Esophagus squamous epithelium (tissue), 5 donors: ENCODE measurements around the gene EPS8. TPM values are rescaled to one million over a fixed set of nuclear protein-coding genes. Genes with fewer than 3 reads are reported as not detected.

Source experiments
- DNase-seq: peaks from one replicate; lab custom pipeline; 2025; lab: John Stamatoyannopoulos, UW
- H3K27ac ChIP-seq, 4 donors: fragments of 200-600 bp; sonication (generic); one replicate each; pipeline ENCODE4 v1.5.1; 2016 to 2019; ENCODE audit warnings: mild to moderate bottlenecking in 1 of 4
- H3K27me3 ChIP-seq, 4 donors: fragments of 200-600 bp; sonication (generic); 1 replicate in 3 of 4; 2 replicates in 1 of 4; pipeline versions ENCODE4 v1.5.1 to v1.6.0; 2017 to 2021; ENCODE audit warnings: antibody characterized with exemption in 1 of 4
- H3K36me3 ChIP-seq, 3 donors: fragments of 200-600 bp; sonication (generic); one replicate each; pipeline ENCODE4 v1.5.1; 2016 to 2019
- H3K4me1 ChIP-seq, 3 donors: fragments of 200-600 bp; sonication (generic); one replicate each; pipeline ENCODE4 v1.5.1; 2017 to 2019
- H3K4me3 ChIP-seq, 4 donors: fragments of 200-600 bp; sonication (generic); 1 replicate in 3 of 4; 2 replicates in 1 of 4; pipeline ENCODE4 v1.5.1; 2016 to 2019; ENCODE audit warnings: mild to moderate bottlenecking in 2 of 4, moderate library complexity in 1 of 4
- H3K9me3 ChIP-seq, 3 donors: fragments of 200-600 bp; sonication (generic); one replicate each; pipeline ENCODE4 v1.5.1; 2016 to 2019
- CTCF ChIP-seq, 6 experiments: fragments of 450-650 bp in 4 of 6; fragments of 200-600 bp in 2 of 6; sonication (generic) in 2 of 6; IDR thresholded peaks; one replicate each; pipeline ENCODE4 v1.5.1; 2016 to 2019; ENCODE audit warnings: antibody characterized with exemption in 6 of 6, mild to moderate bottlenecking in 4 of 6, moderate library complexity in 4 of 6
- POLR2A ChIP-seq, 4 donors: fragments of 450-650 bp; IDR thresholded peaks; one replicate each; pipeline ENCODE4 v1.6.1; 2017; ENCODE audit warnings: antibody characterized with exemption in 4 of 4, mild to moderate bottlenecking in 4 of 4, moderate library complexity in 3 of 4
- WGBS, 2 donors: methylation state at CpG; one replicate each; pipeline ENCODE4 v1.1.5; 2018; 5-methylcytosine and 5-hydroxymethylcytosine counted together
- intact Hi-C: fragments of 100-400 bp; cut with DNase I; formaldehyde crosslinking; loops from one replicate; pipeline ENCODE4 v1.15.0; 2022
- total RNA-seq, 4 donors: library from RNA; depleted of rRNA; stranded (reverse); fragments of >200 nt; gene quantifications; one replicate each; pipeline ENCODE4 v1.1.0, GENCODE V29; 2016
- donor health status: DM: yes; HTN: yes; CAD: no.

The EPS8 gene
- total RNA-seq, 4 donors from 2014 or later: 14.2 to 56.6 (median 17.7) TPM

- TF ChIP-seq CTCF (IDR thresholded peaks at IDR 0.05) (no peak), POLR2A (IDR thresholded peaks at IDR 0.05) (no peak)
- 88 to 91% methylated on average over 3 of the region's 3 CpGs for WGBS, 2 donors
- H3K27ac ChIP-seq: no peak overlapping the region
- H3K9me3 ChIP-seq: no peaks in the 10 kb centered on the region
- no peak overlapping the region for H3K4me3 ChIP-seq
- DNase-seq: no peak
- no peaks in the 10 kb centered on the region for H3K4me1 ChIP-seq
- intact Hi-C loops: no loop called here
- H3K27me3 ChIP-seq: no peaks in the 10 kb centered on the region
- no peaks in the 10 kb centered on the region for H3K36me3 ChIP-seq
These were observed 50.7 kb downstream of the EPS8 start for GRCh38 chr12:15738438-15739015.

GRCh38 chr12:15735837-15736615 lies 53.2 kb downstream of the EPS8 start:
- WGBS, 2 donors: 94 to 95% methylated on average over 5 of the region's 5 CpGs
- no peaks in the 10 kb centered on the region for H3K9me3 ChIP-seq
- peaks cover 0 to 14% (median 0%) of the 10 kb centered on the region in 3 donors for H3K4me1 ChIP-seq
- no peaks in the 10 kb centered on the region for H3K27me3 ChIP-seq
- no peak for TF ChIP-seq CTCF (IDR thresholded peaks at IDR 0.05)
- TF ChIP-seq POLR2A (IDR thresholded peaks at IDR 0.05): no peak
- no peaks in the 10 kb centered on the region for H3K36me3 ChIP-seq
- no peak for DNase-seq
- no peak overlapping the region for H3K27ac ChIP-seq
- no peak overlapping the region for H3K4me3 ChIP-seq
- intact Hi-C loops: no loop called here

- peaks cover 0 to 16% (median 0%) of the 10 kb centered on the region in 3 donors for H3K4me1 ChIP-seq
- no peak overlapping the region for H3K27ac ChIP-seq
- no peak for DNase-seq
- no peaks in the 10 kb centered on the region for H3K27me3 ChIP-seq
- intact Hi-C loops: no loop called here
- 65 to 68% methylated on average over 3 of the region's 3 CpGs for WGBS, 2 donors
- TF ChIP-seq CTCF (IDR thresholded peaks at IDR 0.05): no peak
- no peak for TF ChIP-seq POLR2A (IDR thresholded peaks at IDR 0.05)
- H3K4me3 ChIP-seq: no peak overlapping the region
- H3K9me3 ChIP-seq: no peaks in the 10 kb centered on the region
- H3K36me3 ChIP-seq: no peaks in the 10 kb centered on the region
These were observed 56.1 kb downstream of the EPS8 start for GRCh38 chr12:15733136-15733535.

- H3K27ac ChIP-seq: no peak overlapping the region
- intact Hi-C loops: no loop called here
These were observed 56.7 kb downstream of the EPS8 start for GRCh38 chr12:15732341-15733061.

More at GRCh38 chr12:15732341-15733061, 56.7 kb downstream of the EPS8 start:
- TF ChIP-seq CTCF (IDR thresholded peaks at IDR 0.05) (no peak), POLR2A (IDR thresholded peaks at IDR 0.05) (no peak)
- DNase-seq: no peak
- H3K4me1 ChIP-seq: peaks cover 0 to 22% (median 3%) of the 10 kb centered on the region in 3 donors
- H3K36me3 ChIP-seq: no peaks in the 10 kb centered on the region
- no peaks in the 10 kb centered on the region for H3K9me3 ChIP-seq
- WGBS, 2 donors: 52 to 69% methylated on average over 6 of the region's 6 CpGs
- no peak overlapping the region for H3K4me3 ChIP-seq
- H3K27me3 ChIP-seq: no peaks in the 10 kb centered on the region
